HepG2 (cell line): ENCODE data around the gene POLRMT. TPM values are rescaled to one million over a fixed set of nuclear protein-coding genes. Genes with fewer than 3 reads are reported as not detected.

Experiments
- ATAC-seq: fragments of 200-7000 bp; cut with Tn5 transposase; 3 replicates; pipeline ENCODE4 v1.9.1; 2020; ENCODE audit warnings: mild to moderate bottlenecking, moderate library complexity
- BruUV-seq: library from RNA; stranded (reverse); fragments of 400-500 nt; replicated peaks from 2 replicates; lab custom pipeline; 2021; lab: Mats Ljungman, UMichigan
- CTCF ChIA-PET: fragments of 300-600 bp; formaldehyde crosslinking; extraction: SDS; loops from one replicate; lab custom pipeline; 2021; ENCODE audit warnings: low total read pairs, inconsistent platforms, low intra/inter-chr PET ratio; lab: Yijun Ruan, JAX
- POLR2A ChIA-PET: fragments of 350-600 bp; sonication (Branson Sonifier 250); formaldehyde crosslinking; loops from one replicate; lab custom pipeline; 2020; ENCODE audit warnings: antibody characterized with exemption, inconsistent platforms; lab: Yijun Ruan, JAX
- DNase-seq: peaks from one replicate; pipeline ENCODE4 v3.0.0-alpha.2; 2015; ENCODE audit warnings: low spot score
- FAIRE-seq: peaks from 3 replicates; lab custom pipeline; 2011; peaks lifted over from hg19 to GRCh38; lab: Jason Lieb, UNC
- H2AFZ ChIP-seq: one replicate; pipeline ENCODE4 v1.6.1; 2011; ENCODE audit warnings: low read length, inconsistent platforms
- H3K27ac ChIP-seq: fragments of 300-600 bp; 3 replicates; pipeline ENCODE4 v1.8.0; 2011; ENCODE audit warnings: mixed run types, mild to moderate bottlenecking, mixed read lengths, low read length, inconsistent platforms; ENCODE audit not compliant: insufficient read depth; ENCODE audit errors: extremely low read length
- H3K27me3 ChIP-seq, 2 experiments: fragments of 200-600 bp in 1 of 2; 2 replicates in 1 of 2; 3 replicates in 1 of 2; pipeline versions ENCODE4 v1.6.0 to v1.8.0; 2011; ENCODE audit warnings: low read length in 2 of 2, mild to moderate bottlenecking in 2 of 2, moderate library complexity in 2 of 2, inconsistent platforms in 1 of 2; ENCODE audit not compliant: insufficient read depth in 2 of 2, control insufficient read depth in 1 of 2
- H3K36me3 ChIP-seq, 2 experiments: fragments of 200-600 bp in 1 of 2; replicated peaks in 1 of 2; 2 replicates in 1 of 2; 3 replicates in 1 of 2; pipeline versions ENCODE4 v1.5.1 to v1.8.0; 2011; ENCODE audit warnings: low read length in 2 of 2, inconsistent platforms in 1 of 2; ENCODE audit not compliant: insufficient read depth in 2 of 2, control insufficient read depth in 1 of 2
- H3K4me1 ChIP-seq: 2 replicates; pipeline ENCODE4 v1.5.1; 2012; ENCODE audit warnings: low read length, inconsistent platforms; ENCODE audit not compliant: insufficient read depth
- H3K4me2 ChIP-seq: 2 replicates; pipeline ENCODE4 v1.6.0; 2011; ENCODE audit warnings: low read depth, low read length, inconsistent platforms
- H3K4me3 ChIP-seq, 3 experiments: fragments of 200-600 bp in 1 of 3; sonication (generic), shearing (Covaris generic) in 1 of 3; replicated peaks in 1 of 3; 2 replicates each; pipeline ENCODE4 v1.5.1; 2011 to 2016; ENCODE audit warnings: low read length in 3 of 3, inconsistent platforms in 2 of 3, low read depth in 2 of 3, mild to moderate bottlenecking in 2 of 3, control low read depth in 1 of 3, mixed read lengths in 1 of 3; ENCODE audit not compliant: insufficient read depth in 1 of 3
- H3K79me2 ChIP-seq: one replicate; pipeline ENCODE4 v1.6.1; 2011; ENCODE audit warnings: low read length, inconsistent platforms; ENCODE audit not compliant: insufficient read depth
- H3K9ac ChIP-seq: 2 replicates; pipeline ENCODE4 v1.6.0; 2011; ENCODE audit warnings: mild to moderate bottlenecking, low read depth, low read length, inconsistent platforms; ENCODE audit not compliant: insufficient read depth
- H3K9me3 ChIP-seq: 2 replicates; pipeline ENCODE4 v1.5.1; 2012; ENCODE audit warnings: mild to moderate bottlenecking, low read length
- H4K20me1 ChIP-seq: 2 replicates; pipeline ENCODE4 v1.6.0; 2011; ENCODE audit warnings: inconsistent platforms, mild to moderate bottlenecking, low read length, moderate library complexity; ENCODE audit not compliant: insufficient read depth
- ARID3A ChIP-seq: IDR thresholded peaks from 2 replicates; pipeline ENCODE4 v1.6.1; 2012; ENCODE audit warnings: low read depth, low read length, improper control_type of control experiment
- HIVEP1 ChIP-seq: sonication (generic); formaldehyde crosslinking; IDR thresholded peaks from 2 replicates; pipeline ENCODE4 v1.4.0; 2020; ENCODE audit warnings: mild to moderate bottlenecking, missing genetic modification reagents
- HOXA7 ChIP-seq: sonication (generic); formaldehyde crosslinking; IDR thresholded peaks from 2 replicates; pipeline ENCODE4 v1.8.1; 2022; ENCODE audit warnings: mild to moderate bottlenecking, missing genetic modification reagents, moderate library complexity
- IRF2 ChIP-seq: IDR thresholded peaks from 2 replicates; pipeline ENCODE4 v1.6.1; 2018; ENCODE audit warnings: missing genetic modification reagents, missing compliant biosample characterization
- MEF2D ChIP-seq: sonication (generic); formaldehyde crosslinking; IDR thresholded peaks from 2 replicates; pipeline ENCODE4 v1.5.1; 2020; ENCODE audit warnings: mild to moderate bottlenecking, missing genetic modification reagents
- PLRG1 ChIP-seq: fragments of 450-650 bp; conservative IDR thresholded peaks from 2 replicates; pipeline ENCODE4 v1.6.1; 2016
- SNAPC2 ChIP-seq: sonication (generic); formaldehyde crosslinking; IDR thresholded peaks from 2 replicates; pipeline ENCODE4 v1.8.1; 2022; ENCODE audit warnings: mild to moderate bottlenecking, missing genetic modification reagents
- SOX5 ChIP-seq: IDR thresholded peaks from 2 replicates; pipeline ENCODE4 v1.6.1; 2016; ENCODE audit warnings: borderline replicate concordance
- TEAD2 ChIP-seq: sonication (generic); formaldehyde crosslinking; IDR thresholded peaks from 2 replicates; pipeline ENCODE4 v1.9.0; 2021; ENCODE audit warnings: missing genetic modification reagents
- TRIM24 ChIP-seq: sonication (generic); formaldehyde crosslinking; IDR thresholded peaks from 2 replicates; pipeline ENCODE4 v1.8.0; 2022; ENCODE audit warnings: mild to moderate bottlenecking, missing genetic modification reagents
- WIZ ChIP-seq: sonication (generic); formaldehyde crosslinking; IDR thresholded peaks from 2 replicates; pipeline ENCODE4 v1.5.1; 2020; ENCODE audit warnings: mild to moderate bottlenecking, missing genetic modification reagents
- ZKSCAN1 ChIP-seq: fragments of 150-350 bp; IDR thresholded peaks from 2 replicates; pipeline ENCODE4 v1.6.1; 2014; ENCODE audit warnings: low read length
- ZNF326 ChIP-seq: sonication (generic); formaldehyde crosslinking; IDR thresholded peaks from 2 replicates; pipeline ENCODE4 v1.4.0; 2020; ENCODE audit warnings: missing genetic modification reagents, borderline replicate concordance
- WGBS: methylation state at CpG from one replicate; pipeline ENCODE4 v1.1.6; 2017; ENCODE audit warnings: low lambda C conversion rate; 5-methylcytosine and 5-hydroxymethylcytosine counted together
- in situ Hi-C: cut with HindIII; loops from 2 replicates; pipeline ENCODE4 v1.10.0; 2017; ENCODE audit warnings: low pct_unique_long_range_greater_than_20kb; ENCODE audit not compliant: extremely low pct_ligation_motif_present
- intact Hi-C: fragments of 100-400 bp; cut with micrococcal nuclease; formaldehyde crosslinking; loops from one replicate; pipeline ENCODE4 v1.10.0; 2022; ENCODE audit not compliant: unreplicated experiment
- polyA plus RNA-seq, 8 experiments: library from polyadenylated mRNA; depleted of rRNA in 3 of 8; stranded (reverse) in 7 of 8; unstranded in 1 of 8; fragments of >200 nt; fragmentation: Illumina TruSeq in 4 of 8; extraction: Trizol in 4 of 8; gene quantifications; 2 replicates each; pipeline versions ENCODE4 v1.2.1 to v1.2.3, GENCODE V29; 2011 to 2016; ENCODE audit warnings: low read depth in 4 of 8, missing spikeins in 1 of 8, mixed read lengths in 1 of 8; ENCODE audit not compliant: insufficient read depth in 1 of 8
- total RNA-seq, 5 experiments: library from RNA; depleted of rRNA; stranded (reverse); fragments of >200 nt; fragmentation: Illumina TruSeq; extraction: Trizol; gene quantifications; 2 replicates each; pipeline ENCODE4 v1.2.3, GENCODE V29; 2016; ENCODE audit warnings: low read depth in 1 of 5
- TF ChIP-seq, protein P1 (sequence below): sonication (generic); formaldehyde crosslinking; IDR thresholded peaks from 2 replicates; pipeline ENCODE4 v1.4.0; 2020; ENCODE audit warnings: missing genetic modification reagents, mild to moderate bottlenecking, borderline replicate concordance
- TF ChIP-seq, protein P2 (sequence below): sonication (generic); formaldehyde crosslinking; IDR thresholded peaks from 2 replicates; pipeline ENCODE4 v1.5.1; 2020; ENCODE audit warnings: mild to moderate bottlenecking, missing genetic modification reagents, borderline replicate concordance
- TF ChIP-seq, protein P3 (sequence below): sonication (generic); formaldehyde crosslinking; IDR thresholded peaks from 2 replicates; pipeline ENCODE4 v1.4.0; 2020; ENCODE audit warnings: missing genetic modification reagents

Gene POLRMT
- total and polyA plus RNA-seq, 2 of the 13 experiments (the other 11 are each of a cell fraction or from before 2014, with no cell fraction given): 78.0 to 101 TPM

- intact Hi-C loops: loop anchor here (10.0 kb wide), 2 partner anchors 80 to 260 kb away; partner anchors contain the start of genes ARID3A and HCN2
- DNase-seq: peak; percentile 74
- TF ChIP-seq HOXA7 (no peak), MEF2D (CRISPR knock-in tag) (peak; percentile 38; the same call in 1 of the 2 replicates), TEAD2 (CRISPR knock-in tag) (0 out of 2 replicates have a peak, but pooled peaks have one; percentile 31), ZKSCAN1 (no peak), TRIM24 (CRISPR knock-in tag) (no peak), ZNF326 (CRISPR knock-in tag) (no peak), PLRG1 (no peak), ARID3A (0 out of 2 replicates have a peak, but pooled peaks have one; percentile 12), IRF2 (CRISPR knock-in tag) (peak; percentile 61), SNAPC2 (CRISPR knock-in tag) (no peak), HIVEP1 (CRISPR knock-in tag) (peak; percentile 75), SOX5 (CRISPR knock-in tag) (peak; percentile 45; the same call in 1 of the 2 replicates), WIZ (CRISPR knock-in tag) (0 out of 2 replicates have a peak, but pooled peaks have one; percentile 19)
- TF ChIP-seq, protein P1, sequence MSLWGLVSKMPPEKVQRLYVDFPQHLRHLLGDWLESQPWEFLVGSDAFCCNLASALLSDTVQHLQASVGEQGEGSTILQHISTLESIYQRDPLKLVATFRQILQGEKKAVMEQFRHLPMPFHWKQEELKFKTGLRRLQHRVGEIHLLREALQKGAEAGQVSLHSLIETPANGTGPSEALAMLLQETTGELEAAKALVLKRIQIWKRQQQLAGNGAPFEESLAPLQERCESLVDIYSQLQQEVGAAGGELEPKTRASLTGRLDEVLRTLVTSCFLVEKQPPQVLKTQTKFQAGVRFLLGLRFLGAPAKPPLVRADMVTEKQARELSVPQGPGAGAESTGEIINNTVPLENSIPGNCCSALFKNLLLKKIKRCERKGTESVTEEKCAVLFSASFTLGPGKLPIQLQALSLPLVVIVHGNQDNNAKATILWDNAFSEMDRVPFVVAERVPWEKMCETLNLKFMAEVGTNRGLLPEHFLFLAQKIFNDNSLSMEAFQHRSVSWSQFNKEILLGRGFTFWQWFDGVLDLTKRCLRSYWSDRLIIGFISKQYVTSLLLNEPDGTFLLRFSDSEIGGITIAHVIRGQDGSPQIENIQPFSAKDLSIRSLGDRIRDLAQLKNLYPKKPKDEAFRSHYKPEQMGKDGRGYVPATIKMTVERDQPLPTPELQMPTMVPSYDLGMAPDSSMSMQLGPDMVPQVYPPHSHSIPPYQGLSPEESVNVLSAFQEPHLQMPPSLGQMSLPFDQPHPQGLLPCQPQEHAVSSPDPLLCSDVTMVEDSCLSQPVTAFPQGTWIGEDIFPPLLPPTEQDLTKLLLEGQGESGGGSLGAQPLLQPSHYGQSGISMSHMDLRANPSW (CRISPR knock-in tag): no peak
- TF ChIP-seq, protein P2, sequence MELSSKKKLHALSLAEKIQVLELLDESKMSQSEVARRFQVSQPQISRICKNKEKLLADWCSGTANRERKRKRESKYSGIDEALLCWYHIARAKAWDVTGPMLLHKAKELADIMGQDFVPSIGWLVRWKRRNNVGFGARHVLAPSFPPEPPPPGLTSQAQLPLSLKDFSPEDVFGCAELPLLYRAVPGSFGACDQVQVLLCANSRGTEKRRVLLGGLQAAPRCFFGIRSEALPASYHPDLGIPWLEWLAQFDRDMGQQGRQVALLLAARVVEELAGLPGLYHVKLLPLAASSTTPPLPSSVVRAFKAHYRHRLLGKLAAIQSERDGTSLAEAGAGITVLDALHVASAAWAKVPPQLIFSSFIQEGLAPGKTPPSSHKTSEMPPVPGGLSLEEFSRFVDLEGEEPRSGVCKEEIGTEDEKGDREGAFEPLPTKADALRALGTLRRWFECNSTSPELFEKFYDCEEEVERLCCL: no peak
- TF ChIP-seq, protein P3, sequence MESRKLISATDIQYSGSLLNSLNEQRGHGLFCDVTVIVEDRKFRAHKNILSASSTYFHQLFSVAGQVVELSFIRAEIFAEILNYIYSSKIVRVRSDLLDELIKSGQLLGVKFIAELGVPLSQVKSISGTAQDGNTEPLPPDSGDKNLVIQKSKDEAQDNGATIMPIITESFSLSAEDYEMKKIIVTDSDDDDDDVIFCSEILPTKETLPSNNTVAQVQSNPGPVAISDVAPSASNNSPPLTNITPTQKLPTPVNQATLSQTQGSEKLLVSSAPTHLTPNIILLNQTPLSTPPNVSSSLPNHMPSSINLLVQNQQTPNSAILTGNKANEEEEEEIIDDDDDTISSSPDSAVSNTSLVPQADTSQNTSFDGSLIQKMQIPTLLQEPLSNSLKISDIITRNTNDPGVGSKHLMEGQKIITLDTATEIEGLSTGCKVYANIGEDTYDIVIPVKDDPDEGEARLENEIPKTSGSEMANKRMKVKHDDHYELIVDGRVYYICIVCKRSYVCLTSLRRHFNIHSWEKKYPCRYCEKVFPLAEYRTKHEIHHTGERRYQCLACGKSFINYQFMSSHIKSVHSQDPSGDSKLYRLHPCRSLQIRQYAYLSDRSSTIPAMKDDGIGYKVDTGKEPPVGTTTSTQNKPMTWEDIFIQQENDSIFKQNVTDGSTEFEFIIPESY: 0 out of 2 replicates have a peak, but pooled peaks have one; percentile 44
Observed at GRCh38 chr19:664913-665443, 31.6 kb upstream of the POLRMT start.

More at GRCh38 chr19:664913-665443, 31.6 kb upstream of the POLRMT start:
- Histone ChIP-seq H3K4me3 (peak overlapping the region in 1 of 3 experiments; percentile 51; a peak in 1 of 6 replicates), H3K4me1 (peaks cover 53% of the 10 kb centered on the region), H3K36me3 (no peaks in the 10 kb centered on the region), H3K79me2 (peaks cover 29% of the 10 kb centered on the region), H3K4me2 (peak overlapping the region; percentile 76), H4K20me1 (peaks cover 15% of the 10 kb centered on the region), H3K9me3 (no peaks in the 10 kb centered on the region; the same call in 1 of the 2 replicates), H2AFZ (peak overlapping the region; percentile 20), H3K27me3 (no peaks in the 10 kb centered on the region; a peak in 1 of 5 replicates), H3K27ac (no peak overlapping the region), H3K9ac (no peak overlapping the region)
- peak; percentile 42 for FAIRE-seq
- CTCF ChIA-PET: interaction anchor here (1.0 to 1.7 kb wide), 6 partner anchors 15 to 81 kb away, joined by 3 to 25 read pairs (median 4); partner anchors contain the start of gene PALM
- POLR2A ChIA-PET: interaction anchor here (0.7 kb wide), 1 partner anchor 11 kb away, joined by 7 read pairs; no protein-coding TSS in a partner anchor
- no TSS peak for BruUV-seq
- in situ Hi-C loops: loop anchor here (5.0 kb wide), 1 partner anchor 67 kb away; no protein-coding TSS in a partner anchor
- 10% methylated on average over 8 of the region's 24 CpGs for WGBS
- ATAC-seq: peak; percentile 6
